OCI-LY3 (cell line): ENCODE results near the gene ARHGAP5.

Experiments used
- EZH2phosphoT487 ChIP-seq: fragments of 200-600 bp; shearing (Covaris generic); IDR thresholded peaks from 2 replicates; pipeline ENCODE4 v1.6.1; 2018; ENCODE audit warnings: antibody characterized with exemption, mixed run types, low read depth
- TF ChIP-seq, protein P1 (sequence below): fragments of 200-600, 300-600 bp; sonication (generic); IDR thresholded peaks from 2 replicates; pipeline ENCODE4 v1.5.1; 2014; ENCODE audit warnings: antibody characterized with exemption, low read length, low read depth

DNA sequence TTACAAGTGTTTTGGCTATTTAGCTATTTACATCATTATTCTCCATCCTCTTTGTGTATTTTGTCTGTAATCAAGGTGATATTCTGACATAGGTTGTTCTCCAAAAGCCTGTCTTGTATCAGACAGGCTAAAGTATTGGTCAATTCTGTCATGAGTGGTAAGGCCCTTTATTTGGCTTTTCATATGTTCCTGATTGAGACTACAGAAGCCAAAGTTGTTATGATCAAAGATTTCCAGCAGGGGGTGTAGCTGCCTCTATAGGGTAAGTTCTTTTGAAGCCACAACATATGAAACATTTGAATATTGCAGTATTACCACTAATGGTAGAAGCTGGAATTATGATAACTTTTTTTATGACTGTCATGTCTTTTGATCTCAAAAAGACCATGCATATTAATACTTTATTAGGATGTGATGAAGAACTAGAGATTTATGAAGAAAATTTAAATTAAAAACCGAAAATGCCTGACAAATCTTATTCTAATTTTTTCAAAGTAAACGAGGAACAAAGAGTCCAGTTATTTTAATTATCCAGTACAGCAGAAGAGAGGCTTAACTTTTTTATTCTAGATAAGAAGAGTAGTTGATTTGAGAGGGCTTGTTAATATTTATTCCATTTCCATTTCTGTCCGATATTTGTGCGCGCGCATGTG, 3.4 kb upstream of the ARHGAP5 start:
- TF ChIP-seq, protein P1, sequence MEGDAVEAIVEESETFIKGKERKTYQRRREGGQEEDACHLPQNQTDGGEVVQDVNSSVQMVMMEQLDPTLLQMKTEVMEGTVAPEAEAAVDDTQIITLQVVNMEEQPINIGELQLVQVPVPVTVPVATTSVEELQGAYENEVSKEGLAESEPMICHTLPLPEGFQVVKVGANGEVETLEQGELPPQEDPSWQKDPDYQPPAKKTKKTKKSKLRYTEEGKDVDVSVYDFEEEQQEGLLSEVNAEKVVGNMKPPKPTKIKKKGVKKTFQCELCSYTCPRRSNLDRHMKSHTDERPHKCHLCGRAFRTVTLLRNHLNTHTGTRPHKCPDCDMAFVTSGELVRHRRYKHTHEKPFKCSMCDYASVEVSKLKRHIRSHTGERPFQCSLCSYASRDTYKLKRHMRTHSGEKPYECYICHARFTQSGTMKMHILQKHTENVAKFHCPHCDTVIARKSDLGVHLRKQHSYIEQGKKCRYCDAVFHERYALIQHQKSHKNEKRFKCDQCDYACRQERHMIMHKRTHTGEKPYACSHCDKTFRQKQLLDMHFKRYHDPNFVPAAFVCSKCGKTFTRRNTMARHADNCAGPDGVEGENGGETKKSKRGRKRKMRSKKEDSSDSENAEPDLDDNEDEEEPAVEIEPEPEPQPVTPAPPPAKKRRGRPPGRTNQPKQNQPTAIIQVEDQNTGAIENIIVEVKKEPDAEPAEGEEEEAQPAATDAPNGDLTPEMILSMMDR, result peak; percentile 82
- TF ChIP-seq EZH2phosphoT487, result no peak
